Panc1 (cell line): ENCODE data around the gene ADGRE3.
"Not testable (repeated sequence)": the region's sequence is repeated elsewhere in the genome, so short reads cannot be mapped to it uniquely, and the experiment has no call there.

Source experiments
- CTCF ChIP-seq: fragments of 450-650 bp; IDR thresholded peaks from 2 replicates; pipeline ENCODE4 v1.5.1; 2017; ENCODE audit warnings: mild to moderate bottlenecking
- POLR2AphosphoS5 ChIP-seq: IDR thresholded peaks from 2 replicates; pipeline ENCODE4 v1.6.1; 2012; ENCODE audit warnings: mild to moderate bottlenecking, low read depth, low read length, moderate library complexity

- TF ChIP-seq CTCF, POLR2AphosphoS5: not testable (repeated sequence)
These were observed 85.2 kb downstream of the ADGRE3 start for GRCh38 chr19:14589433-14589832.
